Activated T-helper 9 cell treated with anti-CD3 and anti-CD28 coated beads, Interleukin-2, amount 50 U/mL, for 16 hours (primary cell): Measurements from ENCODE around the gene MAD2L1BP.
"Not testable (repeated sequence)": the region's sequence is repeated elsewhere in the genome, so short reads cannot be mapped to it uniquely, and the experiment has no call there.

ENCODE experiments used
- DNase-seq: peaks from one replicate; pipeline ENCODE4 v3.0.0-alpha.2; 2020; ENCODE audit warnings: low read depth

Gene MAD2L1BP

GRCh38 chr6:43627008-43627825 is 8.4 kb upstream of the MAD2L1BP start:
- no peak for DNase-seq

- peak; percentile 24 for DNase-seq
Observed at GRCh38 chr6:43628393-43629103, 7.1 kb upstream of the MAD2L1BP start.

GRCh38 chr6:43629104-43629504 is 6.5 kb upstream of the MAD2L1BP start, which contains the start of gene GTPBP2:
Gene GTPBP2 (minus strand): TSS chr6:43629264. CDS start chr6:43629162, 102 bp downstream.
- DNase-seq: peak; percentile 95

DNA sequence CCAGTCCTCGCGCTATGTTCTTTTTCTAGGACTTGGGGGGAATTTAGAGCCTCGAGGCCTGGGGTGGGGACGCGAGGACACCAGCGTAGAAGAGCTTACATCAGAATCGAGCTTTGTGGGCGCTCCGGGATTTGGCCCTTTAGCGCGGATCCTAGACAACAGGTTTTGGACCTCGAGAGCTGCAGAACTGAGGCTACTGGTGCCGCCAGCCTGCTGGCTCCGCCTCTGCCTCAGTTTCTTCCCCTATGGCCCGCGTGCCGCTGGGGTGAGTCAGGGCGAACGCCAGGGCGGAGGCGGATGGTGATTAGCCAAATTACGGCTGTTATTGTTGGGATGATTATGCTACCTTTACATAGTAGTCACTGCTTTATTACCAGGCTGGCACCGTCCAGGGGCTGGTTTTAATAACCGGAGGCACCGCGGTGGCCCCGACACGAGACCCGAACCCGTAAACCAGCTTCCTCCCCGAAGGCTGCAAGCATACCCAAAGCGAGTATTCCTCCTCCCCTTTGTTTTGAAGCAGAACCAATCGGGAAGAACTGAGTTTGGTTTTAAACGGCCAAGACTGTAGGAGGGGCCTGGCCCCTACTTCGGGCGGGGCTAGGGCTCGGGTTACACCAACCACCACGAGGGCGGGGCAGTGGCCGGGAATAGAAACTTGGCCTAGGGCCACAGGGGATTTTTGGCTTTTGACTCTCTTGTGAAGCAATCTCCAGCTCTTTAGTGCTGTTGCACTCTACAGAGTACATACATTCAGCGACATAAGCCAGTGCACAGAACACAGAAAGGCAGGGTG is 5.9 kb upstream of the MAD2L1BP start:
- DNase-seq: peak; percentile 81

DNA sequence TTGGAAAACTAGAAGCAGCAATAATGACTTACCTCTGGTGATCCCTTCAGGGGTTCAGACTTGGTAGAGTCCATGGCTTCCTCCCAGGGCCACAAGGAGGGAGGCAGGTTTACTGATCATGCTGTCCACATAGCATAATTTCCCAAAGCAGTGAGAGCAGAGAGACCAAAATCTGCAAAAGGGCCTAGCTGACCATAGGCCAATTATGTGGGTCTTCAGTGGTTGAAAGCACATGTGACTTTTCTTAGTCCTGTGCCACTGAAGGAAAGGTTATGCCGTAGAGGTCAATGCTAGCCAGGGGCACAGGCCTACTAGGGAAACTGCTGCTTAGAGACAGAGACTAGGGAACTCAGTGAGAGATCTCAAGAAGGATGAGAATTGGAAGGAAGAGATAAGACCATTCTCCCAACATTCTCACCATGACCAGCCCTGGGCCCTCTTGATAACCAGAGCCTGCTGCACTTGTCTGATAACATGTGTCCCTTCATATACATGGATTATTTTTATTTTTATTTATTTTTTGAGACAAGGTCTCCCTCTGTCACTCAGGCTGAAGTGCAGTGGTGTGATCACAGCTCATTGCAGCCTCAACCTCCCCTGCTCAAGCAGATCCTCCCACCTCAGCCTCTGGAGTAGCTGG is 4.5 kb upstream of the MAD2L1BP start:
- DNase-seq: no peak

DNA sequence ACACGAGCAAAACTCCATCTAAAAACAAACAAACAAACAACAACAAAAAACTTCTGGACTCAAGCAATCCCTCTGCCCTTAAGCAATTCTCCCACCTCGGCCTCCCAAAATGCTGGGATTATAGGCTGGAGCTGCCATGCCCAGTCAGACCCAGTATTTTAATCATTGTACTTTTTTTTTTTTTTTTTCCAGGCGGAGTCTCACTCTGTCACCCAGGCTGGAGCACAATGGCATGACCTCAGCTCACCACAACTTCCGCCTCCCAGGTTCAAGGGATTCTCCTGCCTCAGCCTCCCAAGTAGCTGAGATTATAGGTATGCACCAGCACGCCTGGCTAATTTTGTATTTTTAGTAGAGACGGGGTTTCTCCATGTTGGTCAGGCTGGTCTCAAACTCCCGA is 2.6 kb upstream of the MAD2L1BP start:
- not testable (repeated sequence) for DNase-seq

DNA sequence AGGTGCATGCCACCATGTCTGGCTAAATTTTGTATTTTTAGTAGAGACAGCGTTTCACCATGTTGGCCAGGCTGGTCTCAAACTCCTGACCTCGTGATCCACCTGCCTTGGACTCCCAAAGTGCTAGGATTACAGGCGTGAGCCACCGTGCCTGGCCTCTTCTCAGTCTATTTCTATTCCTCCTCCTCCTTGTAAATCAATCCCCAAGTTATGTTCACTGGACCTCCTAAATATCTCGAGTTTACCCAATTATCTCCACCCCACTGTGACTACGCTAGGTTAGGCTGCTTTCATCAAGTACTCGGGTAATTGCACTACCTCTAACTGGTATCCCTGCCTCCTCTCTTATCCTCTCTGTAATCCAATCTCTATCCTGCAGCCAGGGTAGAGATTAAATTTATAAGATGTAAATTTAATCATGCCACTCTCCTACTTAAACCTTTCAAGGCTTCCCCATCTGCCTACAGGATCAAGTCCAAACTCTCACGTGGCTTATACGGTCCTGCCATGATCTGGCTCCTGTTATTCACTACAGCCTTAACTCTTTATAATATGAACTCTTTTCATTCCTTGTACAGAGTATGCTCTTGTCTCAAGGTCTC is 837 bp upstream of the MAD2L1BP start:
- no peak for DNase-seq

- no peak for DNase-seq
Observed at GRCh38 chr6:43636308-43636659, 644 bp downstream of the MAD2L1BP start.

- no peak for DNase-seq
Observed at GRCh38 chr6:43639984-43640800, 4.6 kb downstream of the MAD2L1BP start.

- DNase-seq: peak; percentile 53
Observed at GRCh38 chr6:43644940-43645612, 9.4 kb downstream of the MAD2L1BP start, which contains the start of gene RSPH9. Gene RSPH9 (plus strand): TSS chr6:43645036. CDS start chr6:43645099, 63 bp downstream.

GRCh38 chr6:43645613-43645964 is 9.9 kb downstream of the MAD2L1BP start:
- no peak for DNase-seq

DNA sequence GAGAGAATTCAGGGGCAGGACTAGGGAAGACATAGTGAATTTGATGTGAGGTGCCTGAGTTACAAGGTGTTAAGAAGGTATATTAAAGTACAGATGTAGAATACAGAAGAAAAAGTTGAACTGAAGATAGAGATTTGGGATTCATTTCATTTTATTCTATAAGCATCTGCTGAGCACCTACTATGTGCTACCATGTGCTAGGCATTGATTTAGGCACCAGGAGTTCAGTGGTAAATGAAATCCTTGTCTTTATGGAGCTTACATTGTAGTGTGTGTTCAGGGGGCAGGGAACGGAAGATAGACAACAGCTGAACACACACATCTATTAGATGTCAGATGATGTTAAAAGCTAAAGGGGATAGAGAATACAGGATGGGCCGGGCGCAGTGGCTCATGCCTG is 12.0 kb downstream of the MAD2L1BP start:
- DNase-seq: no peak

- no peak for DNase-seq
Observed at GRCh38 chr6:43648248-43648647, 12.6 kb downstream of the MAD2L1BP start.

DNA sequence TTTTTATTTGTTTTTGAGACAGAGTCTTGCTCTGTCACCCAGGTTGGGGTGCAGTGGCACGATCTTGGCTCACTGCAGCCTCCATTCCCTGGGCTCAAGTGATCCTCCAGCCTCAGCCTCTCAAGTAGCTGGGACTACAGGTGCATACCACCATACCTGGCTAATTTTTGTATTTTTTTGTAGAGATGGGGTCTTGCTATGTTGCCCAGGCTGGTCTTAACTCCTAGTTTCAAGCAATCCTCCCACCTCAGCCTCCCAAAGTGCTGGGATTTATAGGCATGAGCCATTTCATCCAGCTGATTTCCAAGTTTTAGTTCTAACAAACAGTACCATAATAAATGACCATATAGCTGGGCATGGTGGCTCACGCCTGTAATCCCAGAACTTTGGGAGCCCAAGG is 17.2 kb downstream of the MAD2L1BP start:
- not testable (repeated sequence) for DNase-seq

GRCh38 chr6:43657221-43657802 is 21.7 kb downstream of the MAD2L1BP start:
- DNase-seq: no peak

GRCh38 chr6:43658161-43658560 is 22.5 kb downstream of the MAD2L1BP start:
- DNase-seq: no peak

DNA sequence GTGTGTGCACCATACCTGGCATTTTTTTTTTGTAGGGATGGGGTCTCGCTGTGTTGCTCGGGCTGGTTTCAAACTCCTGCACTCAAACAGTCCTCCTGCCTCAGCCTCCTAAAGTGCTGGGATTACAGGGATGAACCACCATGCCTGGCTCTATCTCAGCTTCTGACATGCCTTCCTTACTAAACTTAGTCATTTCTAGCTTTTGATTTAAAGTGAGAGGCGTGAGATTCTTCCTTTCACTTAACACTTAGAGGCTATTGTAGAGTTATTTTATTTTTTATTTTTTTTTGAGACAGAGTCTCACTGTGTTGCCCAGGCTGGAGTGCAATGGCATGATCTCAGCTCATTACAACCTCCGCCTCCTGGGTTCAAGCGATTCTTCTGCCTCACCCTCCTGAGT is 27.3 kb downstream of the MAD2L1BP start:
- not testable (repeated sequence) for DNase-seq

GRCh38 chr6:43665376-43665775 is 29.7 kb downstream of the MAD2L1BP start:
- DNase-seq: no peak

DNA sequence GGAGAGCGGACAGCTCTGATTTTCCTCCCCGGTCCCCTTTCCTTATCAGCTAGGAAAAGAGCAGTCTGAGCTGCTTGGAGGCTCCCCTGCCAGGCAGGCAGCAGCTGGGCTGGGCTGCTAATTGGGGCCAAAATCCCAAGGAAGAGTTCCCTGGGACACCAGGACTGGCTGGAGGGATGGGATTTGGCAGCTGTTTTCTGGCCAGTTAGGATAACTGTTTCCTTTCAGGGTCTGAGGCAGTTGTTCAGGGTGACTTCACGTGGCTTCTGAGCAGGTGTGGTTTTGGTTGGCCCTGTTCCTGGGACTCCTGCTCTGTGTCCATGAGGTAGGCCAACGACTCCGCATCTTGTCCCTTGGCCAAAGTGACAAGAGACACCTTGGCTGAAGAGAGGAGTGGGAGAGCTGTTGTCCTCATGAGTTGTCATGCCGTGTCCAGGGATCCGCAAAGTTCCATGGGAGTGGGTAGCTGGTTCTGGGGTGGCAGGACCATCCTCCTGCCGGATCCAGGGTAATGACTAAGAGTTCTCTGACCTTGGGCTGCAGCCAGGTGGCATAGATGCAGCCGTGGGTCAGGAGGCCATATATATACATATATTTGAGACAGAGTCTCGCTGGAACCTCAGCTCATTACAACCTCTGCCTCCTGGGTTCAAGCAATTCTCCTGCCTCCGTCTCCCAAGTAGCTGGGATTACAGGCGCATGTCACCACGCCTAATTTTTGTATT is 30.7 kb downstream of the MAD2L1BP start:
- DNase-seq: no peak
